H1 (cell line): ENCODE measurements around the gene ANKRD17. TPM values are rescaled to one million over a fixed set of nuclear protein-coding genes. Genes with fewer than 3 reads are reported as not detected.

Experiments
- CTCF ChIA-PET: fragments of 300-600 bp; sonication (Branson Sonifier 250); formaldehyde crosslinking; loops from one replicate; lab custom pipeline; 2021; ENCODE audit not compliant: partially characterized antibody; lab: Charles Lee
- POLR2A ChIA-PET: fragments of 300-600 bp; sonication (Branson Sonifier 250); formaldehyde crosslinking; loops from one replicate; lab custom pipeline; 2021; ENCODE audit warnings: inconsistent platforms; ENCODE audit not compliant: partially characterized antibody; lab: Charles Lee
- DNase-seq, 2 experiments: peaks; one replicate each; pipeline versions ENCODE4 v3.0.0 to v3.0.0-alpha.2; 2010 to 2022; ENCODE audit warnings: low spot score in 2 of 2, low read depth in 1 of 2, mixed read lengths in 1 of 2
- FAIRE-seq: peaks from 2 replicates; lab custom pipeline; 2011; peaks lifted over from hg19 to GRCh38; lab: Jason Lieb, UNC
- H2AFZ ChIP-seq: 2 replicates; pipeline ENCODE4 v1.8.1; 2012; ENCODE audit warnings: low read length, inconsistent platforms
- H2AK5ac ChIP-seq: 2 replicates; pipeline ENCODE4 v1.6.1; 2013; ENCODE audit warnings: low read depth, low read length
- H2BK120ac ChIP-seq: replicated peaks from 2 replicates; pipeline ENCODE3; 2013; ENCODE audit warnings: low read depth, low read length, inconsistent platforms
- H2BK12ac ChIP-seq: 2 replicates; pipeline ENCODE4 v1.6.1; 2013; ENCODE audit warnings: low read depth, low read length
- H2BK15ac ChIP-seq: 2 replicates; pipeline ENCODE4 v1.6.1; 2013; ENCODE audit warnings: low read length
- H2BK20ac ChIP-seq: 2 replicates; pipeline ENCODE4 v1.6.1; 2013; ENCODE audit warnings: low read length
- H2BK5ac ChIP-seq: 2 replicates; pipeline ENCODE4 v1.6.1; 2013; ENCODE audit warnings: low read depth, low read length
- H3K14ac ChIP-seq: 2 replicates; pipeline ENCODE4 v1.6.1; 2013; ENCODE audit warnings: inconsistent platforms; ENCODE audit not compliant: insufficient read length
- H3K18ac ChIP-seq: 2 replicates; pipeline ENCODE4 v1.6.1; 2013; ENCODE audit warnings: low read length; ENCODE audit errors: extremely low read depth
- H3K23ac ChIP-seq: 2 replicates; pipeline ENCODE4 v1.6.1; 2013; ENCODE audit warnings: inconsistent platforms; ENCODE audit not compliant: insufficient read length
- H3K23me2 ChIP-seq: 2 replicates; pipeline ENCODE4 v1.6.1; 2013; ENCODE audit warnings: low read depth, low read length
- H3K27ac ChIP-seq: 2 replicates; pipeline ENCODE4 v1.6.1; 2011; ENCODE audit warnings: low read depth, low read length, inconsistent platforms
- H3K27me3 ChIP-seq, 4 experiments: replicated peaks in 1 of 4; 1 replicate in 1 of 4; 2 replicates in 3 of 4; pipeline versions ENCODE4 v1.6.1 to v1.8.1; 2011 to 2013; ENCODE audit warnings: low read length in 3 of 4, mild to moderate bottlenecking in 3 of 4, inconsistent platforms in 2 of 4, mixed read lengths in 2 of 4, moderate library complexity in 1 of 4; ENCODE audit not compliant: control insufficient read depth in 3 of 4, insufficient read depth in 3 of 4; ENCODE audit errors: extremely low read depth in 1 of 4
- H3K36me3 ChIP-seq, 4 experiments: 2 replicates each; pipeline versions ENCODE4 v1.6.1 to v1.8.1; 2011 to 2013; ENCODE audit warnings: mild to moderate bottlenecking in 4 of 4, low read length in 3 of 4, moderate library complexity in 2 of 4, control low read depth in 1 of 4, inconsistent platforms in 1 of 4; ENCODE audit not compliant: insufficient read depth in 4 of 4, control insufficient read depth in 2 of 4
- H3K4ac ChIP-seq: replicated peaks from 2 replicates; pipeline ENCODE3; 2013; ENCODE audit warnings: low read length, low read depth, mixed read lengths, inconsistent platforms; ENCODE audit not compliant: insufficient read length
- H3K4me1 ChIP-seq, 4 experiments: replicated peaks in 1 of 4; 1 replicate in 1 of 4; 2 replicates in 3 of 4; pipeline versions ENCODE4 v1.6.1 to v1.8.1; 2011 to 2013; ENCODE audit warnings: low read length in 3 of 4, inconsistent platforms in 2 of 4, mixed read lengths in 1 of 4; ENCODE audit not compliant: insufficient read depth in 4 of 4, control insufficient read depth in 3 of 4
- H3K4me2 ChIP-seq, 2 experiments: 2 replicates each; pipeline versions ENCODE4 v1.6.1 to v1.8.1; 2011 to 2013; ENCODE audit warnings: low read depth in 2 of 2, low read length in 2 of 2, control low read depth in 1 of 2, inconsistent platforms in 1 of 2, mild to moderate bottlenecking in 1 of 2; ENCODE audit not compliant: insufficient read depth in 1 of 2
- H3K4me3 ChIP-seq, 4 experiments: fragments of 200-600, 300-600 bp in 1 of 4; sonication (generic), shearing (Covaris generic), sonication (Bioruptor Twin) in 1 of 4; 2 replicates each; pipeline versions ENCODE4 v1.5.1 to v1.8.1; 2011 to 2016; ENCODE audit warnings: low read length in 4 of 4, low read depth in 3 of 4, control low read depth in 2 of 4, inconsistent platforms in 2 of 4, mild to moderate bottlenecking in 2 of 4, mixed read lengths in 1 of 4, moderate library complexity in 1 of 4; ENCODE audit not compliant: insufficient read depth in 2 of 4; ENCODE audit errors: extremely low read depth in 1 of 4
- H3K56ac ChIP-seq: replicated peaks from 2 replicates; pipeline ENCODE3; 2013; ENCODE audit warnings: low read depth, mild to moderate bottlenecking, mixed read lengths, low read length, inconsistent platforms; ENCODE audit not compliant: insufficient read length
- H3K79me1 ChIP-seq: 2 replicates; pipeline ENCODE4 v1.6.1; 2013; ENCODE audit warnings: low read depth, low read length, control low read depth
- H3K79me2 ChIP-seq, 2 experiments: 2 replicates each; pipeline versions ENCODE4 v1.6.1 to v1.8.1; 2012 to 2013; ENCODE audit warnings: low read length in 2 of 2, mild to moderate bottlenecking in 2 of 2, inconsistent platforms in 1 of 2; ENCODE audit not compliant: insufficient read depth in 2 of 2, control insufficient read depth in 1 of 2
- H3K9ac ChIP-seq, 4 experiments: replicated peaks in 1 of 4; 1 replicate in 1 of 4; 2 replicates in 3 of 4; pipeline versions ENCODE4 v1.6.1 to v1.8.1; 2011 to 2013; ENCODE audit warnings: low read depth in 3 of 4, low read length in 3 of 4, control low read depth in 2 of 4, mild to moderate bottlenecking in 2 of 4, moderate library complexity in 2 of 4, inconsistent platforms in 1 of 4; ENCODE audit errors: extremely low read depth in 1 of 4
- H3K9me3 ChIP-seq, 2 experiments: 2 replicates each; pipeline versions ENCODE4 v1.6.1 to v1.8.1; 2012 to 2013; ENCODE audit warnings: mild to moderate bottlenecking in 2 of 2, moderate library complexity in 2 of 2, control low read depth in 1 of 2, inconsistent platforms in 1 of 2, low read depth in 1 of 2, low read length in 1 of 2, mixed read lengths in 1 of 2; ENCODE audit not compliant: insufficient read depth in 2 of 2
- H4K20me1 ChIP-seq, 2 experiments: replicated peaks in 1 of 2; 2 replicates each; pipeline versions ENCODE3 to v1.8.1; 2011 to 2013; ENCODE audit warnings: inconsistent platforms in 2 of 2, low read length in 2 of 2, mild to moderate bottlenecking in 1 of 2; ENCODE audit not compliant: insufficient read depth in 2 of 2, control insufficient read depth in 1 of 2
- H4K5ac ChIP-seq: 2 replicates; pipeline ENCODE4 v1.6.1; 2013; ENCODE audit warnings: low read length, low read depth, mixed read lengths, inconsistent platforms; ENCODE audit not compliant: insufficient read length
- H4K8ac ChIP-seq: 2 replicates; pipeline ENCODE4 v1.8.0; 2013; ENCODE audit warnings: mild to moderate bottlenecking, moderate library complexity, low read length, inconsistent platforms; ENCODE audit not compliant: insufficient read depth; ENCODE audit errors: extremely low read depth
- H4K91ac ChIP-seq: replicated peaks from 2 replicates; pipeline ENCODE3; 2013; ENCODE audit warnings: low read length, mixed read lengths, inconsistent platforms; ENCODE audit not compliant: insufficient read length
- CBX8 ChIP-seq: fragments of 300-800, 300-1000 bp; sonication (generic); IDR thresholded peaks from 2 replicates; pipeline ENCODE4 v1.7.1; 2016; ENCODE audit warnings: low read depth, low read length, borderline replicate concordance
- MAX ChIP-seq: IDR thresholded peaks from 2 replicates; pipeline ENCODE4 v1.6.1; 2012; ENCODE audit warnings: inconsistent platforms
- SP1 ChIP-seq: IDR thresholded peaks from 2 replicates; pipeline ENCODE4 v1.6.1; 2011; ENCODE audit warnings: low read depth, low read length
- WGBS, 2 experiments: shearing (Covaris generic) in 1 of 2; methylation state at CpG; one replicate each; pipeline versions ENCODE4 v1.1.6 to v1.1.7; 2013 to 2015; ENCODE audit warnings: low lambda C conversion rate in 2 of 2, mixed read lengths in 2 of 2, inconsistent platforms in 1 of 2, low coverage in 1 of 2, missing lambda C conversion rate in 1 of 2; ENCODE audit not compliant: insufficient replicate concordance in 2 of 2, insufficient coverage in 1 of 2, insufficient read length in 1 of 2; ENCODE audit errors: extremely low coverage in 1 of 2, missing lambda C conversion rate in 1 of 2; 5-methylcytosine and 5-hydroxymethylcytosine counted together
- polyA plus RNA-seq, 7 experiments: library from polyadenylated mRNA; depleted of rRNA in 3 of 7; stranded (reverse) in 5 of 7; unstranded in 2 of 7; fragments of >200 nt in 5 of 7; fragments of 200-250 nt in 2 of 7; gene quantifications; 1 replicate in 5 of 7; 2 replicates in 1 of 7; 4 replicates in 1 of 7; pipeline versions ENCODE4 v1.2.1 to v1.2.3, GENCODE V29; 2011 to 2013; ENCODE audit warnings: missing spikeins in 2 of 7, mixed read lengths in 2 of 7
- total RNA-seq: library from RNA; stranded (reverse); fragmentation: NEBNext Ultra II Directional; extraction: Animal tissue kit (Norgen Biotek cat#: 25700); gene quantifications from 2 replicates; pipeline ENCODE4 v1.2.1, GENCODE V29; 2021

ANKRD17 gene
- total and polyA plus RNA-seq, 2 of the 8 experiments (the other 6 are each of a cell fraction or from before 2014, with no cell fraction given): 42.4 to 93.7 TPM

DNA sequence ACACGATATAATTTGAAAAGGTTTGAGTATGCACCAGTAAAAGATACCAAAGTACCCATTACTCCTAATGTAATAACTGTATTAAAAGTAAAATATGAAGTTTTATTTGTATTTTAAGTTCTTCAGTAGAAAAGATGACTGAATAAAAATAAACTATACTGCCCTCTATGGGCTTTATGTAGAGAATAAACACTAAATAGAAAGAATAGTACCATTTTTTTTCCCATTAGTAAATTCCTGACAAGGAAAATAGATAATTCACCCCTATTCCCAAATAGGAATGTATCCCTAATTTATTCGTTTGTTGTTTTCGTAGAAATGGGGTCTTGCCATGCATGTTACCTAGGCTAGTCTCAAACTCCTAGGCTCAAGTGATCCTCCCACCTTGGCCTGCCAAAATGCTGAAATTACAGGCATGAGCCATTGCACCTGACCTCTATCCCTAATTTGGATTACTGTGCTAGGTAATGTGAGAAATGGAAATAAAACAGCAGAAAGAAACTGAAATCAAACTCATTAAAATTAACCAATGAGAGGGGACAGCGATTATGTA lies 115.5 kb downstream of the ANKRD17 start:
- Histone ChIP-seq H3K14ac (no peak overlapping the region), H4K91ac (no peak overlapping the region), H3K9ac (no peak overlapping the region), H3K79me1 (peaks cover 3% of the 10 kb centered on the region; the same call in 1 of the 2 replicates), H3K4me2 (no peak overlapping the region), H3K23me2 (no peaks in the 10 kb centered on the region), H2BK20ac (no peak overlapping the region), H3K4me1 (no peaks in the 10 kb centered on the region), H3K36me3 (peaks cover 18 to 92% (median 42%) of the 10 kb centered on the region in 4 experiments), H3K18ac (no peak overlapping the region), H3K56ac (no peak overlapping the region), H2BK120ac (no peak overlapping the region), H2BK15ac (no peak overlapping the region), H3K4ac (no peak overlapping the region), H3K27me3 (no peaks in the 10 kb centered on the region), H3K23ac (no peak overlapping the region), H3K4me3 (no peak overlapping the region), H3K79me2 (peaks cover 0 to 3% of the 10 kb centered on the region in 2 experiments; a peak in 1 of 4 replicates), H3K9me3 (no peaks in the 10 kb centered on the region), H2BK12ac (no peak overlapping the region), H2BK5ac (no peak overlapping the region), H2AK5ac (no peak overlapping the region), H3K27ac (no peak overlapping the region), H4K8ac (no peak overlapping the region), H4K5ac (no peak overlapping the region), H2AFZ (no peak overlapping the region), H4K20me1 (peaks cover 2 to 4% of the 10 kb centered on the region in 2 experiments)
- POLR2A ChIA-PET: no interaction called here
- 97% methylated on average over 4 of the region's 4 CpGs; no CpG with 5 or more reads in 1 of the 2 experiments for WGBS, 2 experiments
- DNase-seq: no peak
- no peak for FAIRE-seq
- CTCF ChIA-PET: interaction anchor here (0.9 to 1.7 kb wide), 2 partner anchors 9 to 15 kb away, joined by 3 to 8 read pairs; no protein-coding TSS in a partner anchor
- no peak for TF ChIP-seq SP1
- TF ChIP-seq CBX8: no peak
- TF ChIP-seq MAX: no peak
